ENCODE data around the gene SH3PXD2A.

GRCh38 chr10:103557455-103557854 is 297.9 kb downstream of the SH3PXD2A start:
- TF ChIP-seq POLR2A (IDR thresholded peaks at IDR 0.05) (no peak), CTCF (IDR thresholded peaks at IDR 0.05) (no peak)
